ENCODE results near the gene VAV3. TPM values are rescaled to one million over a fixed set of nuclear protein-coding genes. Genes with fewer than 3 reads are reported as not detected.

Gene VAV3
- total and polyA plus RNA-seq, 2 donors from 2014 or later = 61.6 to 87.5 TPM

DNA sequence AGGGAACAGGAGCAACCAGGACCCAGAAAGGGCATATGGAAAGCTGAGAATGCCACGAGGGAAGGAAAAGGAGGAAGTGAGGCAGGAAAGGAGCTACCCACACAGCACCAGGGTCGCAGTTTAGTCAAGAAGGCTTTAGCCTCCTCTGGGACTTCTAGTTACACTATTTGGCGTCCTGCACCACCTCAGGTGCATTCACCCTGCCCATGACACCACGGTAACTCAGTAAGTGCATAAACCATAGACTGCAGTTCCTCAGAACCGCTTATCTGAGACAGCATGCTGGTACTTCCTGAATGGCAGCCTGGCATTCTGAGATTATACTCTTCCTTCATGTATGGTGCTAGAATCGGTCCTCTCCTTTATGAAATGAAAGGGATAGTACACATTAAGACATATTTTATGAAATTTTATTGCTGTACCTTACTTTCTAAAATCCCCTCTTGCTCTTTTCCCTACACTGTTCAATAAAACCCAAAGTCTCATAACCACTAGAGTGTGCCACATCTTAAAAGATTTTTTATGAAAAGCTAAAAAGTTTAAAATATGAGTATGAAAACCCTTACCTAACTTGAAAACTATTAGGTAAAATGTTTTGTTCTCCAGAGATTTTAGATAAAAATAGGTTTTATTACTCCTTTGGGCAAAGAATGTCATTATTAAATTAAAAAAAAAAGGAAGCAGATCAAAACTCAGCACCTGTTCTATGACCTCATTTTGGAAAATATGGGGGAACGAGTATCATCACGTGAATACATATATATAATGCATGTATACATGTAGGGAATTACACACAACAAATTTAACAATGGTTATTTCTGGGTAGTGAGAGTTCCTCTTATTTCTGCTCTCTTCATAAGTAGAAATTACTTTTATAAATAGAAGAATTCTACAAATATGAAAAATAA is 67.3 kb downstream of the VAV3 start:
- Histone ChIP-seq H3K27me3 (ENCODE audit: control insufficient read depth, insufficient read depth, low read length) (no peaks in the 10 kb centered on the region), H3K9ac (ENCODE audit: low read length in 3 of 3) (no peak overlapping the region), H3K27ac (ENCODE audit: low read depth in 2 of 2, low read length in 2 of 2) (no peak overlapping the region), H3K4me3 (ENCODE audit: low read length in 3 of 3) (no peak overlapping the region), H3K36me3 (ENCODE audit: control insufficient read depth in 2 of 3, insufficient read depth in 3 of 3, low read length in 3 of 3) (no peaks in the 10 kb centered on the region), H3K4me1 (ENCODE audit: control insufficient read depth in 2 of 3, insufficient read depth in 2 of 3, low read depth in 1 of 3, low read length in 3 of 3) (no peaks in the 10 kb centered on the region), H3K9me3 (ENCODE audit: control insufficient read depth in 2 of 3, insufficient read depth in 1 of 3, low read length in 3 of 3) (no peaks in the 10 kb centered on the region)
- peak; percentile 19 for FAIRE-seq
- TF ChIP-seq, protein P1, sequence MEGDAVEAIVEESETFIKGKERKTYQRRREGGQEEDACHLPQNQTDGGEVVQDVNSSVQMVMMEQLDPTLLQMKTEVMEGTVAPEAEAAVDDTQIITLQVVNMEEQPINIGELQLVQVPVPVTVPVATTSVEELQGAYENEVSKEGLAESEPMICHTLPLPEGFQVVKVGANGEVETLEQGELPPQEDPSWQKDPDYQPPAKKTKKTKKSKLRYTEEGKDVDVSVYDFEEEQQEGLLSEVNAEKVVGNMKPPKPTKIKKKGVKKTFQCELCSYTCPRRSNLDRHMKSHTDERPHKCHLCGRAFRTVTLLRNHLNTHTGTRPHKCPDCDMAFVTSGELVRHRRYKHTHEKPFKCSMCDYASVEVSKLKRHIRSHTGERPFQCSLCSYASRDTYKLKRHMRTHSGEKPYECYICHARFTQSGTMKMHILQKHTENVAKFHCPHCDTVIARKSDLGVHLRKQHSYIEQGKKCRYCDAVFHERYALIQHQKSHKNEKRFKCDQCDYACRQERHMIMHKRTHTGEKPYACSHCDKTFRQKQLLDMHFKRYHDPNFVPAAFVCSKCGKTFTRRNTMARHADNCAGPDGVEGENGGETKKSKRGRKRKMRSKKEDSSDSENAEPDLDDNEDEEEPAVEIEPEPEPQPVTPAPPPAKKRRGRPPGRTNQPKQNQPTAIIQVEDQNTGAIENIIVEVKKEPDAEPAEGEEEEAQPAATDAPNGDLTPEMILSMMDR (IDR thresholded peaks at IDR 0.05; ENCODE audit: borderline replicate concordance, extremely low read depth, insufficient read depth) = no peak
- intact Hi-C loops (cut with DNase I) = no loop called here
- no peak for DNase-seq

DNA sequence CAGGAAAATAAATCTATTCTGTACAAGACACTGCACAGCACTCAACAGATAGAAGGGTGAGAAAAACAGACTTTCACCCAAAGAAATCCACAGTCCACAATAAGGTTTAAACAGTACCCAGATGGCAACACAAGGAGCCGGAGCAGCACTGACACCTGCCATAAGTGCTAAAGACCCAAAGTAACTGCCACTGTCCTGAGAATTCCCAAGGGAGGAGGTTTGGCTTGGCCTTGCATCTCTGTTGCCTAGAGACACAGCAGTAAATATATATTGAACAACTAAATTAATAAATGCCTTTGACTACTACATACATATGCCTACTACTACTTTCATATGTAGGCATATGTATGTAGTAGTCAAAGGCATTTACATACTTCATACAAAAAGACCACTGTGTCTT is 68.0 kb downstream of the VAV3 start:
- no peaks in the 10 kb centered on the region for H3K36me3 ChIP-seq (ENCODE audit: control insufficient read depth in 2 of 3, insufficient read depth in 3 of 3, low read length in 3 of 3)
- no peaks in the 10 kb centered on the region for H3K4me1 ChIP-seq (ENCODE audit: control insufficient read depth in 2 of 3, insufficient read depth in 2 of 3, low read depth in 1 of 3, low read length in 3 of 3)
- H3K9me3 ChIP-seq (ENCODE audit: control insufficient read depth in 2 of 3, insufficient read depth in 1 of 3, low read length in 3 of 3) = no peaks in the 10 kb centered on the region
- no peaks in the 10 kb centered on the region for H3K27me3 ChIP-seq (ENCODE audit: control insufficient read depth, insufficient read depth, low read length)
- no peak for FAIRE-seq
- no peak overlapping the region for H3K4me3 ChIP-seq (ENCODE audit: low read length in 3 of 3)
- no peak for DNase-seq
- H3K9ac ChIP-seq (ENCODE audit: low read length in 3 of 3) = no peak overlapping the region
- no peak overlapping the region for H3K27ac ChIP-seq (ENCODE audit: low read depth in 2 of 2, low read length in 2 of 2)
- intact Hi-C loops (cut with DNase I) = no loop called here
- TF ChIP-seq, protein P1 (IDR thresholded peaks at IDR 0.05; ENCODE audit: borderline replicate concordance, extremely low read depth, insufficient read depth) = no peak

DNA sequence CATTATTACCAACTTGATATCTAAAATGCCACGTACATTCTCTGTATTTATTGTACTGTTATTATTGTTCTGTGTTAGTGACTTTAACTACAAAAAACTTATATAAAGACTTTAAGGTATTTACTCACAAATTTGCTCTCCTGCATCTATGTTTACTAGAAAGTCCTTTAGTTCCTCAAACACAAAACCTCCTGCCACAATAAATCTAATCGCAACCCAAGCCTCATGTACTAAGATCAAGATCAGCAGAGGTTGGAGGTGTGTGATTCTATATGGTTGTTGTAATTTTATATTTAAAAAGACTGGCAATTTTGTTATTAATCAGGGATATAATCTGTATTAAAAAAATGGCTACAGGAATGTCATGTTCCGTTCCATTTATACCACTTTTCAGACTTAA is 68.6 kb downstream of the VAV3 start:
- H3K27ac ChIP-seq (ENCODE audit: low read depth in 2 of 2, low read length in 2 of 2) = no peak overlapping the region
- H3K4me3 ChIP-seq (ENCODE audit: low read length in 3 of 3) = no peak overlapping the region
- TF ChIP-seq, protein P1 (IDR thresholded peaks at IDR 0.05; ENCODE audit: borderline replicate concordance, extremely low read depth, insufficient read depth) = no peak
- H3K4me1 ChIP-seq (ENCODE audit: control insufficient read depth in 2 of 3, insufficient read depth in 2 of 3, low read depth in 1 of 3, low read length in 3 of 3) = no peaks in the 10 kb centered on the region
- intact Hi-C loops (cut with DNase I) = no loop called here
- no peak overlapping the region for H3K9ac ChIP-seq (ENCODE audit: low read length in 3 of 3)
- no peaks in the 10 kb centered on the region for H3K27me3 ChIP-seq (ENCODE audit: control insufficient read depth, insufficient read depth, low read length)
- no peaks in the 10 kb centered on the region for H3K9me3 ChIP-seq (ENCODE audit: control insufficient read depth in 2 of 3, insufficient read depth in 1 of 3, low read length in 3 of 3)
- no peaks in the 10 kb centered on the region for H3K36me3 ChIP-seq (ENCODE audit: control insufficient read depth in 2 of 3, insufficient read depth in 3 of 3, low read length in 3 of 3)
- FAIRE-seq (no peak), DNase-seq (no peak)
